K562 (cell line): ENCODE data around the gene WDR44. TPM values are rescaled to one million over a fixed set of nuclear protein-coding genes. Genes with fewer than 3 reads are reported as not detected.

Source experiments
- HMG20B ChIP-seq: fragments of 250-450 bp; sonication (Bioruptor Pico); IDR thresholded peaks from 2 replicates; pipeline ENCODE4 v1.5.0; 2021; ENCODE audit warnings: mild to moderate bottlenecking
- PHF8 ChIP-seq: fragments of 200-600 bp; sonication (generic); IDR thresholded peaks from 2 replicates; pipeline ENCODE4 v1.6.1; 2012; ENCODE audit warnings: mixed run types, mild to moderate bottlenecking, inconsistent platforms, low read length, moderate library complexity, borderline replicate concordance
- SP1 ChIP-seq: sonication (generic); formaldehyde crosslinking; IDR thresholded peaks from 2 replicates; pipeline ENCODE4 v1.8.1; 2022; ENCODE audit warnings: mild to moderate bottlenecking, missing genetic modification reagents
- polyA plus RNA-seq, 8 experiments: library from polyadenylated mRNA; depleted of rRNA in 4 of 8; stranded (reverse) in 5 of 8; unstranded in 3 of 8; fragments of >200 nt; fragmentation: Nextera tagmentation in 2 of 8; fragmentation: Illumina TruSeq in 1 of 8; extraction: Ambion mirVana in 2 of 8; extraction: Trizol in 1 of 8; gene quantifications; 2 replicates each; pipeline versions ENCODE4 v1.2.1 to v1.2.3, GENCODE V29; 2011 to 2014; ENCODE audit warnings: inconsistent platforms in 1 of 8, missing spikeins in 1 of 8
- total RNA-seq, 7 experiments: library from RNA; depleted of rRNA in 6 of 7; stranded (reverse); fragments of >200 nt in 6 of 7; fragmentation: Illumina TruSeq in 2 of 7; extraction: Trizol in 2 of 7; gene quantifications; 2 replicates each; pipeline versions ENCODE4 v1.2.1 to v1.2.3, GENCODE V29; 2011 to 2021; ENCODE audit warnings: low replicate concordance in 1 of 7
- TF ChIP-seq, protein P1 (sequence below): fragments of 450-650 bp; IDR thresholded peaks from 2 replicates; pipeline ENCODE4 v1.6.1; 2016; ENCODE audit warnings: mild to moderate bottlenecking, moderate library complexity
- TF ChIP-seq, protein P2 (sequence below): fragments of 450-650 bp; IDR thresholded peaks from 2 replicates; pipeline ENCODE4 v1.6.1; 2018; ENCODE audit not compliant: partially characterized antibody

Gene WDR44
- total and polyA plus RNA-seq, 9 of the 15 experiments (the other 6 are each of a cell fraction or from before 2014, with no cell fraction given) = 5.6 to 20.0 (median 14.6) TPM

DNA sequence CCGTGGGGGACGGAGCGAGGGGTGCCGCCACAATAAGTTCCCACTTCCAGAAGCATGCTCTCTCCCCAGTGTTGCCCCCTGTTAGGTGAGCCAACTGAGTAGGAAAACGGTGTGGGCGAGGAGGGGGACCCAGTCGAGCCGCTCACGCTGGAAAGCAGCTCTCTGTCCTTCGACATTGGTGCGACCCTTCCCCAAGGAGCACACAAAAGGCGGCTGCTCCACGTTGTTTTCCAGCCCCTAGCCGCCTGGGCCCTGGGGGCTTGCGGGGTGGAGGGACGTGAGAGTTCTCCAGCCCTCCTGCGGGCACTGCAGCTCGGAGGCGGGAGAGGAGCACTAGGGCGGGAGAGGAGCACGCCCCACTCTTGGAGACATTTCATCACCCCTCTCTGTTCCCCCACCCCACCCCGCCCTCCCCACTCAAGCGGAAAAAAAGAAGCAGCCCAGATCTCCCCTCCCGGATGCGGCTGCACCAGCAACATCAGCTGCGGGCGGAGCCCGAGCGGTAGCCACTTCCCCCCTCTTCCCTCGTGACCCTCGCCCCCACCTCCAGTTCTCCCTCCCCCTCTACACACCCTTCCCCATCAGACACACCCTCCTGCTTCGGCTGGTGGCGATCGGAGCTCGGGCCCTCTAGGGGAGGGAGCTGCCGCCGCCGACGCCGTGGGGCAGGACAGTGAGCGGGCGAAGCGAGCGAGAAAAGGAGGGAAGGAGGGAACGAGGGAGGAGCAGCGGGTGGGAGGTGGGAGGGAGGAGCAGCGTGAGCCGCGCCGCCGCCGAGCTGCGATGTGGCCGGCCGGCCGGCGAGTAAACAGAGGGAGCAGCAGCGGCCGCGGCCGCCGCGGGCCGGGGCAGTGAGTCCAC lies 149.4 kb downstream of the WDR44 start, which contains the start of gene DOCK11 (continued):
- TF ChIP-seq, protein P1, sequence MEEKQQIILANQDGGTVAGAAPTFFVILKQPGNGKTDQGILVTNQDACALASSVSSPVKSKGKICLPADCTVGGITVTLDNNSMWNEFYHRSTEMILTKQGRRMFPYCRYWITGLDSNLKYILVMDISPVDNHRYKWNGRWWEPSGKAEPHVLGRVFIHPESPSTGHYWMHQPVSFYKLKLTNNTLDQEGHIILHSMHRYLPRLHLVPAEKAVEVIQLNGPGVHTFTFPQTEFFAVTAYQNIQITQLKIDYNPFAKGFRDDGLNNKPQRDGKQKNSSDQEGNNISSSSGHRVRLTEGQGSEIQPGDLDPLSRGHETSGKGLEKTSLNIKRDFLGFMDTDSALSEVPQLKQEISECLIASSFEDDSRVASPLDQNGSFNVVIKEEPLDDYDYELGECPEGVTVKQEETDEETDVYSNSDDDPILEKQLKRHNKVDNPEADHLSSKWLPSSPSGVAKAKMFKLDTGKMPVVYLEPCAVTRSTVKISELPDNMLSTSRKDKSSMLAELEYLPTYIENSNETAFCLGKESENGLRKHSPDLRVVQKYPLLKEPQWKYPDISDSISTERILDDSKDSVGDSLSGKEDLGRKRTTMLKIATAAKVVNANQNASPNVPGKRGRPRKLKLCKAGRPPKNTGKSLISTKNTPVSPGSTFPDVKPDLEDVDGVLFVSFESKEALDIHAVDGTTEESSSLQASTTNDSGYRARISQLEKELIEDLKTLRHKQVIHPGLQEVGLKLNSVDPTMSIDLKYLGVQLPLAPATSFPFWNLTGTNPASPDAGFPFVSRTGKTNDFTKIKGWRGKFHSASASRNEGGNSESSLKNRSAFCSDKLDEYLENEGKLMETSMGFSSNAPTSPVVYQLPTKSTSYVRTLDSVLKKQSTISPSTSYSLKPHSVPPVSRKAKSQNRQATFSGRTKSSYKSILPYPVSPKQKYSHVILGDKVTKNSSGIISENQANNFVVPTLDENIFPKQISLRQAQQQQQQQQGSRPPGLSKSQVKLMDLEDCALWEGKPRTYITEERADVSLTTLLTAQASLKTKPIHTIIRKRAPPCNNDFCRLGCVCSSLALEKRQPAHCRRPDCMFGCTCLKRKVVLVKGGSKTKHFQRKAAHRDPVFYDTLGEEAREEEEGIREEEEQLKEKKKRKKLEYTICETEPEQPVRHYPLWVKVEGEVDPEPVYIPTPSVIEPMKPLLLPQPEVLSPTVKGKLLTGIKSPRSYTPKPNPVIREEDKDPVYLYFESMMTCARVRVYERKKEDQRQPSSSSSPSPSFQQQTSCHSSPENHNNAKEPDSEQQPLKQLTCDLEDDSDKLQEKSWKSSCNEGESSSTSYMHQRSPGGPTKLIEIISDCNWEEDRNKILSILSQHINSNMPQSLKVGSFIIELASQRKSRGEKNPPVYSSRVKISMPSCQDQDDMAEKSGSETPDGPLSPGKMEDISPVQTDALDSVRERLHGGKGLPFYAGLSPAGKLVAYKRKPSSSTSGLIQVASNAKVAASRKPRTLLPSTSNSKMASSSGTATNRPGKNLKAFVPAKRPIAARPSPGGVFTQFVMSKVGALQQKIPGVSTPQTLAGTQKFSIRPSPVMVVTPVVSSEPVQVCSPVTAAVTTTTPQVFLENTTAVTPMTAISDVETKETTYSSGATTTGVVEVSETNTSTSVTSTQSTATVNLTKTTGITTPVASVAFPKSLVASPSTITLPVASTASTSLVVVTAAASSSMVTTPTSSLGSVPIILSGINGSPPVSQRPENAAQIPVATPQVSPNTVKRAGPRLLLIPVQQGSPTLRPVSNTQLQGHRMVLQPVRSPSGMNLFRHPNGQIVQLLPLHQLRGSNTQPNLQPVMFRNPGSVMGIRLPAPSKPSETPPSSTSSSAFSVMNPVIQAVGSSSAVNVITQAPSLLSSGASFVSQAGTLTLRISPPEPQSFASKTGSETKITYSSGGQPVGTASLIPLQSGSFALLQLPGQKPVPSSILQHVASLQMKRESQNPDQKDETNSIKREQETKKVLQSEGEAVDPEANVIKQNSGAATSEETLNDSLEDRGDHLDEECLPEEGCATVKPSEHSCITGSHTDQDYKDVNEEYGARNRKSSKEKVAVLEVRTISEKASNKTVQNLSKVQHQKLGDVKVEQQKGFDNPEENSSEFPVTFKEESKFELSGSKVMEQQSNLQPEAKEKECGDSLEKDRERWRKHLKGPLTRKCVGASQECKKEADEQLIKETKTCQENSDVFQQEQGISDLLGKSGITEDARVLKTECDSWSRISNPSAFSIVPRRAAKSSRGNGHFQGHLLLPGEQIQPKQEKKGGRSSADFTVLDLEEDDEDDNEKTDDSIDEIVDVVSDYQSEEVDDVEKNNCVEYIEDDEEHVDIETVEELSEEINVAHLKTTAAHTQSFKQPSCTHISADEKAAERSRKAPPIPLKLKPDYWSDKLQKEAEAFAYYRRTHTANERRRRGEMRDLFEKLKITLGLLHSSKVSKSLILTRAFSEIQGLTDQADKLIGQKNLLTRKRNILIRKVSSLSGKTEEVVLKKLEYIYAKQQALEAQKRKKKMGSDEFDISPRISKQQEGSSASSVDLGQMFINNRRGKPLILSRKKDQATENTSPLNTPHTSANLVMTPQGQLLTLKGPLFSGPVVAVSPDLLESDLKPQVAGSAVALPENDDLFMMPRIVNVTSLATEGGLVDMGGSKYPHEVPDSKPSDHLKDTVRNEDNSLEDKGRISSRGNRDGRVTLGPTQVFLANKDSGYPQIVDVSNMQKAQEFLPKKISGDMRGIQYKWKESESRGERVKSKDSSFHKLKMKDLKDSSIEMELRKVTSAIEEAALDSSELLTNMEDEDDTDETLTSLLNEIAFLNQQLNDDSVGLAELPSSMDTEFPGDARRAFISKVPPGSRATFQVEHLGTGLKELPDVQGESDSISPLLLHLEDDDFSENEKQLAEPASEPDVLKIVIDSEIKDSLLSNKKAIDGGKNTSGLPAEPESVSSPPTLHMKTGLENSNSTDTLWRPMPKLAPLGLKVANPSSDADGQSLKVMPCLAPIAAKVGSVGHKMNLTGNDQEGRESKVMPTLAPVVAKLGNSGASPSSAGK = peak; percentile 67
- TF ChIP-seq HMG20B (CRISPR knock-in tag) = no peak
- TF ChIP-seq PHF8 = peak; percentile 39; the same call in 1 of the 2 replicates
- TF ChIP-seq, protein P2, sequence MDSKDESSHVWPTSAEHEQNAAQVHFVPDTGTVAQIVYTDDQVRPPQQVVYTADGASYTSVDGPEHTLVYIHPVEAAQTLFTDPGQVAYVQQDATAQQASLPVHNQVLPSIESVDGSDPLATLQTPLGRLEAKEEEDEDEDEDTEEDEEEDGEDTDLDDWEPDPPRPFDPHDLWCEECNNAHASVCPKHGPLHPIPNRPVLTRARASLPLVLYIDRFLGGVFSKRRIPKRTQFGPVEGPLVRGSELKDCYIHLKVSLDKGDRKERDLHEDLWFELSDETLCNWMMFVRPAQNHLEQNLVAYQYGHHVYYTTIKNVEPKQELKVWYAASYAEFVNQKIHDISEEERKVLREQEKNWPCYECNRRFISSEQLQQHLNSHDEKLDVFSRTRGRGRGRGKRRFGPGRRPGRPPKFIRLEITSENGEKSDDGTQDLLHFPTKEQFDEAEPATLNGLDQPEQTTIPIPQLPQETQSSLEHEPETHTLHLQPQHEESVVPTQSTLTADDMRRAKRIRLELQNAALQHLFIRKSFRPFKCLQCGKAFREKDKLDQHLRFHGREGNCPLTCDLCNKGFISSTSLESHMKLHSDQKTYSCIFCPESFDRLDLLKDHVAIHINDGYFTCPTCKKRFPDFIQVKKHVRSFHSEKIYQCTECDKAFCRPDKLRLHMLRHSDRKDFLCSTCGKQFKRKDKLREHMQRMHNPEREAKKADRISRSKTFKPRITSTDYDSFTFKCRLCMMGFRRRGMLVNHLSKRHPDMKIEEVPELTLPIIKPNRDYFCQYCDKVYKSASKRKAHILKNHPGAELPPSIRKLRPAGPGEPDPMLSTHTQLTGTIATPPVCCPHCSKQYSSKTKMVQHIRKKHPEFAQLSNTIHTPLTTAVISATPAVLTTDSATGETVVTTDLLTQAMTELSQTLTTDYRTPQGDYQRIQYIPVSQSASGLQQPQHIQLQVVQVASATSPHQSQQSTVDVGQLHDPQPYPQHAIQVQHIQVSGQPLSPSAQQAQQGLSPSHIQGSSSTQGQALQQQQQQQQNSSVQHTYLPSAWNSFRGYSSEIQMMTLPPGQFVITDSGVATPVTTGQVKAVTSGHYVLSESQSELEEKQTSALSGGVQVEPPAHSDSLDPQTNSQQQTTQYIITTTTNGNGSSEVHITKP = peak; percentile 18
- TF ChIP-seq SP1 = peak; percentile 41; the same call in 1 of the 2 replicates
